GM13976 (cell line): ENCODE results near the gene GUCY1A1.

ENCODE experiments used
- DNase-seq: peaks from one replicate; pipeline ENCODE4 v3.0.0; 2012; ENCODE audit warnings: low spot score
- in situ Hi-C: fragments of 300-500 bp; cut with MboI; formaldehyde crosslinking; loops from one replicate; pipeline ENCODE4 v1.12.0; 2022; ENCODE audit warnings: low sequenced_read_pairs, mixed read lengths, inconsistent platforms; ENCODE audit not compliant: unreplicated experiment
- TF ChIP-seq, protein P1 (sequence below): IDR thresholded peaks from 2 replicates; pipeline ENCODE4 v1.5.1; 2012; ENCODE audit warnings: borderline replicate concordance, mild to moderate bottlenecking; ENCODE audit not compliant: insufficient read depth; ENCODE audit errors: extremely low read depth, missing control alignments, control extremely low read depth

The GUCY1A1 gene

DNA sequence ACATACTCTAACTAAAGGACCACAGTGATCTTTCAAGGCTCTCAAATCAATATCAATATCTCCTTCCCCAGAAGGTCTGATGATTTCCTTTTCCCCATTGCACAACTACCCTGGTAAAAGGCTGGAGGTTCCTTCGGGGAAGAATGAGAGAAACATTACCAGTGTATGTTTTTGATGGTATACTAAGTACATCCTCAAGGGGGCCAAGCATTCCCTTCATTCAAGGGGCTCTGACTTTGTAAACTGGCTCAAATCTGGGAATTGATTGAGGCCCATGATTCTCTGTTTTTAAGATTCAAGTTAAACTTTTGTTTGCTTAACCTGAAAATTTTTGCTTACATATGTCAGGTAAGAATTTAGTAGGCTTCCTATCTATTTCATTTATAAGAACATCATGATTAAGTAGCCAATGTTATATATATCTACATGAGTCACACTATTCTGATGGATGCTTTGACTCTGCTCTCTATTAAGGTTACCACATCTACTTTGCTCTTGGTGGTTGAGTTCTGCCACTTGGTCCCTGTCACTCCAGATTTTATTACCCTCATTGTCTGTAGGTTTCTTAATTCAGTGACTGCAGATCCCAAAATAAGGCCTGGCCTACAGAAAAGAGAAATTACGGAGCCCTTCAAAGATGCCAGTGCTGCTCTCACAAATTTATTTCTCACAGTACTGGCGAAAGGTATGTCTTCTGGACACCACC, 75.8 kb downstream of the GUCY1A1 start:
- DNase-seq = no peak
- TF ChIP-seq, protein P1, sequence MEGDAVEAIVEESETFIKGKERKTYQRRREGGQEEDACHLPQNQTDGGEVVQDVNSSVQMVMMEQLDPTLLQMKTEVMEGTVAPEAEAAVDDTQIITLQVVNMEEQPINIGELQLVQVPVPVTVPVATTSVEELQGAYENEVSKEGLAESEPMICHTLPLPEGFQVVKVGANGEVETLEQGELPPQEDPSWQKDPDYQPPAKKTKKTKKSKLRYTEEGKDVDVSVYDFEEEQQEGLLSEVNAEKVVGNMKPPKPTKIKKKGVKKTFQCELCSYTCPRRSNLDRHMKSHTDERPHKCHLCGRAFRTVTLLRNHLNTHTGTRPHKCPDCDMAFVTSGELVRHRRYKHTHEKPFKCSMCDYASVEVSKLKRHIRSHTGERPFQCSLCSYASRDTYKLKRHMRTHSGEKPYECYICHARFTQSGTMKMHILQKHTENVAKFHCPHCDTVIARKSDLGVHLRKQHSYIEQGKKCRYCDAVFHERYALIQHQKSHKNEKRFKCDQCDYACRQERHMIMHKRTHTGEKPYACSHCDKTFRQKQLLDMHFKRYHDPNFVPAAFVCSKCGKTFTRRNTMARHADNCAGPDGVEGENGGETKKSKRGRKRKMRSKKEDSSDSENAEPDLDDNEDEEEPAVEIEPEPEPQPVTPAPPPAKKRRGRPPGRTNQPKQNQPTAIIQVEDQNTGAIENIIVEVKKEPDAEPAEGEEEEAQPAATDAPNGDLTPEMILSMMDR = no peak
- in situ Hi-C loops = no loop called here

DNA sequence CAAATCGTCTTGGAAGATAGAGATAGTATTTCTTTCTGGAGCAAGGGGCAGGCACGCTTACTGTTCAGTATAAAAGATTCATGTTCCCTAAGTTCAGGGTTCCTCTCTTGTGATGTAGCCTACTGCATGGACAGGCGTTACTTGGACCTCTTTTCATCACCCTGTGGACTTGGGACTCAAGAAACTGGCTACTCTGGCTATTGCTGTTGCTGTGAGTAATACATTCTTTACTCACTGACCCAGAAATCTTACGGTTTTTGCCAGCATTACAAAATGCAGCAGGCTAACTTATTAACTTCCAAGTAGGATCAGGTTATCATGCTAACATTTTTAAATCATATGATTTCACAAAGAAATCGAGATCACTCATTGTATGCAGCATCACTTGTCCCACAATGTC, 79.3 kb downstream of the GUCY1A1 start:
- TF ChIP-seq, protein P1 = no peak
- no peak for DNase-seq
- in situ Hi-C loops = no loop called here

DNA sequence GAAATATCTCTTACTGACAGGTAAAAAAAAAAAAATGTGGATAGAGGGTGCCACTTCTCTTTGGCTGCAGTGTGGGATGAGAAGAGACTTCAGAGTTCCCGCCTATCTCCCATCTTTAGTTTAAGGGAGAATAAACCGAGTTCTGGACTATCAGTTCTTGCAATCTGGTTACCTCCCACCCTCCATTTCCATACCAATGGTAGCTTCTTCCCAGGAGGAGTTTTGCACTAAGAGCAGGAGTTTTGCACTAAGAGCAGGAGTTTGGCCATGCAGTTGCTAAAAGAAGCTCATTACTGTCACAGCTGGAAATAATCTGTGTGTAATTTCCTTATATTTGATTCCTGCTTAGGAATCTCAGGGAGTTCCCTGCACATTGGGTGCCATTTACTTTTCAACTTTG, 81.4 kb downstream of the GUCY1A1 start:
- in situ Hi-C loops = no loop called here
- DNase-seq = no peak
- TF ChIP-seq, protein P1 = no peak

DNA sequence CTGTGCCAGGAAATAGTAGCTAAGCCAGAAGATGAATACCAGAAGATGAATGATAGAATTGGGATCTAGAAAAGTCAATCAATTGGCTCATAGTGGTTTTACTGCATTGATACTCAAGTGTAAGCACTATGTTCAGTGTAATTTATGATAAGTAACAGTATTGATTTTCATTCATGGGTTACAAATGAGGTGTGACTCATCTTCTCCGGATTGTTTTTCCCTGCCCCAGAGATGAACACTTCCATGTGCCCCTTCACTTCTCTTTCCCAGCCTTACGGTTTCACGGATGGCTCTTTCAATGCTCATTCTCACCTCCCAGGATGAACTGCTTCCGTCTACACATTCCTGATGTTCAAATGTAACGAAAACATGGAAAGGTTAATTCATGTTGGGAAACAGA, 82.4 kb downstream of the GUCY1A1 start:
- in situ Hi-C loops = no loop called here
- TF ChIP-seq, protein P1 = no peak
- DNase-seq = no peak

DNA sequence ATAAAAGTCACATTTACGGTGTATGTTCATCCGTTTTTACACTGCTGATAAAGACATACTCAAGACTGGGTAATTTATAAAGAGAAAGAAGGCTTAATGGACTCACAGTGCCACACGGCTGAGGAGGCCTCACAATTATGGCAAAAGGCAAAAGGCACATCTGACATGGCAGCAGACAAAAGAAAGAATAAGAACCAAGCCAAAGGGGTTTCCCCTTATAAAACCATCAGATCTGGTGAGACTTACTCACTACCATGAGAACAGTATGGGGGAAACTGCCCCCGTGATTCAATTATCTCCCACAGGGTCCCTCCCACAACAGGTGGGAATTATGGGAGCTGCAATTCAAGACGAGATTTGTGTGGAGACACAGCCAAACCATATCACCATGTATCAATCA, 84.9 kb downstream of the GUCY1A1 start:
- TF ChIP-seq, protein P1 = no peak
- no peak for DNase-seq
- in situ Hi-C loops = no loop called here

DNA sequence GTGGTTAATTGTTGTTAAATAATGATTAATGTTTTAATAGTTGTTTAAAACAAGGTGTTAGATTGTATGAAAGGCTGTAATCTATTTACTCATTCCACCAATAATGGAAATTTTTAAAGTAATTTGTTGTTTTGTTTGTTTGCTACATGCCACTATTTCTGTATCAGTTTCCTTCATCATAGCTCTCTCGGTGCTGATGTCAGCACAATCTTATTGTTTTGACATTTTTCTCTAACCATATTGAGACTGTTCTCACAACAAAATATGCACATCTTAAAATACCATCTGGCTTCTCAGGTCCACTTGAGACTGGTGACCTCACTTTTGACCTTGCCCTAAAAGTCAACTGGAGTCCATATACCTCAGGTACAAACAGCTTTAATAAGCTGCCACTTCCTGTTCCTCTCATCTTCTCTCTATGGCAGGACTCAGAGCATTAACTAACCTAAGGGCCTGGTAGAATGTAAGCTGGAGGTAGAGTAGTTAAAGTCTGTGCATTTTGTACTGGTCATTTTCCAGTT, 91.2 kb downstream of the GUCY1A1 start:
- DNase-seq = no peak
- TF ChIP-seq, protein P1 = no peak
- in situ Hi-C loops = no loop called here
